ENCODE results near the gene ZWILCH. TPM values are rescaled to one million over a fixed set of nuclear protein-coding genes. Genes with fewer than 3 reads are reported as not detected.
"Not testable (repeated sequence)": the region's sequence is repeated elsewhere in the genome, so short reads cannot be mapped to it uniquely, and the experiment has no call there.

Gene ZWILCH
- total and polyA plus RNA-seq, 4 donors = 3.2 to 9.9 (median 6.1) TPM

- H3K27me3 ChIP-seq (ENCODE audit: control insufficient read depth in 3 of 3, insufficient read depth in 3 of 3, low read length in 2 of 3) = no peaks in the 10 kb centered on the region
- ATAC-seq (ENCODE audit: insufficient read depth, low FRiP score) = no peak
- H3K9ac ChIP-seq (ENCODE audit: insufficient read depth in 1 of 2, low read length in 2 of 2) = no peak overlapping the region
- TF ChIP-seq, protein P1, sequence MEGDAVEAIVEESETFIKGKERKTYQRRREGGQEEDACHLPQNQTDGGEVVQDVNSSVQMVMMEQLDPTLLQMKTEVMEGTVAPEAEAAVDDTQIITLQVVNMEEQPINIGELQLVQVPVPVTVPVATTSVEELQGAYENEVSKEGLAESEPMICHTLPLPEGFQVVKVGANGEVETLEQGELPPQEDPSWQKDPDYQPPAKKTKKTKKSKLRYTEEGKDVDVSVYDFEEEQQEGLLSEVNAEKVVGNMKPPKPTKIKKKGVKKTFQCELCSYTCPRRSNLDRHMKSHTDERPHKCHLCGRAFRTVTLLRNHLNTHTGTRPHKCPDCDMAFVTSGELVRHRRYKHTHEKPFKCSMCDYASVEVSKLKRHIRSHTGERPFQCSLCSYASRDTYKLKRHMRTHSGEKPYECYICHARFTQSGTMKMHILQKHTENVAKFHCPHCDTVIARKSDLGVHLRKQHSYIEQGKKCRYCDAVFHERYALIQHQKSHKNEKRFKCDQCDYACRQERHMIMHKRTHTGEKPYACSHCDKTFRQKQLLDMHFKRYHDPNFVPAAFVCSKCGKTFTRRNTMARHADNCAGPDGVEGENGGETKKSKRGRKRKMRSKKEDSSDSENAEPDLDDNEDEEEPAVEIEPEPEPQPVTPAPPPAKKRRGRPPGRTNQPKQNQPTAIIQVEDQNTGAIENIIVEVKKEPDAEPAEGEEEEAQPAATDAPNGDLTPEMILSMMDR (IDR thresholded peaks at IDR 0.05; ENCODE audit: control extremely low read depth, extremely low read depth) = no peak
- peaks cover 0 to 8% (median 4%) of the 10 kb centered on the region in 5 donors for H3K4me1 ChIP-seq (ENCODE audit: control insufficient read depth in 5 of 5, insufficient read depth in 5 of 5, low read length in 5 of 5)
- H3K9me3 ChIP-seq (ENCODE audit: control insufficient read depth in 4 of 4, insufficient read depth in 3 of 4, low read length in 3 of 4) = peaks cover 0 to 2% (median 0%) of the 10 kb centered on the region in 4 donors
- DNase-seq = no peak
- no peak overlapping the region for H3K27ac ChIP-seq (ENCODE audit: low read depth in 1 of 2, low read length in 1 of 2)
- no peak overlapping the region for H3K4me3 ChIP-seq
- H3K36me3 ChIP-seq (ENCODE audit: control insufficient read depth in 4 of 4, insufficient read depth in 4 of 4, low read length in 4 of 4) = no peaks in the 10 kb centered on the region
These were observed 81.9 kb downstream of the ZWILCH start for GRCh38 chr15:66587020-66587419.

- TF ChIP-seq, protein P1 (IDR thresholded peaks at IDR 0.05; ENCODE audit: control extremely low read depth, extremely low read depth) = no peak
- WGBS, 2 donors = 37 to 72% methylated on average over 5 of the region's 5 CpGs
- Histone ChIP-seq H3K9me3 (ENCODE audit: control insufficient read depth in 4 of 4, insufficient read depth in 3 of 4, low read length in 3 of 4) (peaks cover 0 to 2% (median 0%) of the 10 kb centered on the region in 4 donors), H3K36me3 (ENCODE audit: control insufficient read depth in 4 of 4, insufficient read depth in 4 of 4, low read length in 4 of 4) (no peaks in the 10 kb centered on the region), H3K27ac (ENCODE audit: low read depth in 1 of 2, low read length in 1 of 2) (peak overlapping the region in 1 of 2 donors; percentile 33), H3K4me3 (no peak overlapping the region), H3K9ac (ENCODE audit: insufficient read depth in 1 of 2, low read length in 2 of 2) (no peak overlapping the region), H3K4me1 (ENCODE audit: control insufficient read depth in 5 of 5, insufficient read depth in 5 of 5, low read length in 5 of 5) (peaks cover 0 to 8% (median 4%) of the 10 kb centered on the region in 5 donors), H3K27me3 (ENCODE audit: control insufficient read depth in 3 of 3, insufficient read depth in 3 of 3, low read length in 2 of 3) (no peaks in the 10 kb centered on the region)
- ATAC-seq (ENCODE audit: insufficient read depth, low FRiP score) (no peak), DNase-seq (peak in 1 of 3 donors; percentile 52)
These were observed 82.6 kb downstream of the ZWILCH start for GRCh38 chr15:66587749-66588148.

- TF ChIP-seq, protein P1 (IDR thresholded peaks at IDR 0.05; ENCODE audit: control extremely low read depth, extremely low read depth) = no peak
- ATAC-seq (ENCODE audit: insufficient read depth, low FRiP score) (no peak), DNase-seq (no peak)
- H3K27ac ChIP-seq (ENCODE audit: low read depth in 1 of 2, low read length in 1 of 2) = no peak overlapping the region
- no peaks in the 10 kb centered on the region for H3K27me3 ChIP-seq (ENCODE audit: control insufficient read depth in 3 of 3, insufficient read depth in 3 of 3, low read length in 2 of 3)
- H3K36me3 ChIP-seq (ENCODE audit: control insufficient read depth in 4 of 4, insufficient read depth in 4 of 4, low read length in 4 of 4) = no peaks in the 10 kb centered on the region
- peaks cover 0 to 2% (median 0%) of the 10 kb centered on the region in 4 donors for H3K9me3 ChIP-seq (ENCODE audit: control insufficient read depth in 4 of 4, insufficient read depth in 3 of 4, low read length in 3 of 4)
- no peak overlapping the region for H3K4me3 ChIP-seq
- 83 to 98% methylated on average over 5 of the region's 5 CpGs for WGBS, 2 donors
- peaks cover 0 to 8% (median 4%) of the 10 kb centered on the region in 5 donors for H3K4me1 ChIP-seq (ENCODE audit: control insufficient read depth in 5 of 5, insufficient read depth in 5 of 5, low read length in 5 of 5)
- H3K9ac ChIP-seq (ENCODE audit: insufficient read depth in 1 of 2, low read length in 2 of 2) = no peak overlapping the region
These were observed 83.4 kb downstream of the ZWILCH start for GRCh38 chr15:66588537-66588936.

DNA sequence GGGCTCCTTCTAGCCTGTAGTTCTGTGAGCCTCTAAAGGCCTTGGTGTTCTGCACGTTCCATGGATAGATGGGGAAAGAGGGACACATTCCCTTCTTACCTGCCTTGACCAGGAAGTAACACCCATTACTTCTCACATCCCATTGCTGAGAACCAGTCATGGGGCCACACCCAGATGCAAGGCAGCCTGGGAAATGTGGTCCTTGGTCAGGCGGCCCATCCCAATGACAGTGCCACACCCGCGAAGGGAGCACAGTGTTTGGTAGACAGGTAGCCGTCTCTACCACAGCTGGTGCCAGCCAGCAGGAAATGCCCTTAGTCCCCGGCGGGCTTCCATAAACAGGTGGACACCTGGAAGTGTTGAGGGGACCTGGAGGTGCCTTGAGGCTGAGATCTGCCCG is 83.8 kb downstream of the ZWILCH start:
- H3K36me3 ChIP-seq (ENCODE audit: control insufficient read depth in 4 of 4, insufficient read depth in 4 of 4, low read length in 4 of 4) = no peaks in the 10 kb centered on the region
- no peaks in the 10 kb centered on the region for H3K27me3 ChIP-seq (ENCODE audit: control insufficient read depth in 3 of 3, insufficient read depth in 3 of 3, low read length in 2 of 3)
- peaks cover 0 to 2% (median 0%) of the 10 kb centered on the region in 4 donors for H3K9me3 ChIP-seq (ENCODE audit: control insufficient read depth in 4 of 4, insufficient read depth in 3 of 4, low read length in 3 of 4)
- TF ChIP-seq, protein P1 (IDR thresholded peaks at IDR 0.05; ENCODE audit: control extremely low read depth, extremely low read depth) = no peak
- DNase-seq = no peak
- no peak overlapping the region for H3K9ac ChIP-seq (ENCODE audit: insufficient read depth in 1 of 2, low read length in 2 of 2)
- ATAC-seq (ENCODE audit: insufficient read depth, low FRiP score) = no peak
- 83 to 85% methylated on average over 8 of the region's 8 CpGs for WGBS, 2 donors
- peaks cover 0 to 8% (median 4%) of the 10 kb centered on the region in 5 donors for H3K4me1 ChIP-seq (ENCODE audit: control insufficient read depth in 5 of 5, insufficient read depth in 5 of 5, low read length in 5 of 5)
- H3K4me3 ChIP-seq = no peak overlapping the region
- no peak overlapping the region for H3K27ac ChIP-seq (ENCODE audit: low read depth in 1 of 2, low read length in 1 of 2)

DNA sequence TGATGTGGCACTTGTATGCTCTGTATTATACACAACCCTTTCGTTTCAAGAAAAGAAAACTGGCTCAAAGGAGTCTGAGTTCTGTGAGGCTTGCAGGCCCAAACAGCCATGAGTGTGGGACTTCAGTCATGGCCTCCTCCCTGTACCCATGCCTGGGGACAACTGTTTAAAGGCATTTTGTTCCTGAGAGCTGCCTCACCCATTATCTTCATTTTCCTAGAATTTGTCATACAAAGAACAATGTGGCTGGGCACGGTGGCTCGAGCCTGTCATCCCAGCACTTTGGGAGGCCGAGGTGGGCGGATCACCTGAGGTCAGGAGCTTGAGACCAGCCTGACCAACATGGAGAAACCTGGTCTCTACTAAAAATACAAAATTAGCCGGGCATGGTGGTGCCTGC is 84.3 kb downstream of the ZWILCH start:
- H3K9me3 ChIP-seq (ENCODE audit: control insufficient read depth in 4 of 4, insufficient read depth in 3 of 4, low read length in 3 of 4); H3K9ac ChIP-seq (ENCODE audit: insufficient read depth in 1 of 2, low read length in 2 of 2); H3K4me1 ChIP-seq (ENCODE audit: control insufficient read depth in 5 of 5, insufficient read depth in 5 of 5, low read length in 5 of 5); H3K36me3 ChIP-seq (ENCODE audit: control insufficient read depth in 4 of 4, insufficient read depth in 4 of 4, low read length in 4 of 4); DNase-seq; H3K4me3 ChIP-seq; H3K27ac ChIP-seq (ENCODE audit: low read depth in 1 of 2, low read length in 1 of 2); H3K27me3 ChIP-seq (ENCODE audit: control insufficient read depth in 3 of 3, insufficient read depth in 3 of 3, low read length in 2 of 3); ATAC-seq (ENCODE audit: insufficient read depth, low FRiP score): not testable (repeated sequence)
- 91 to 93% methylated on average over 6 of the region's 6 CpGs for WGBS, 2 donors
